GM12874 (cell line): Measurements from ENCODE around the gene C3orf22.

Experiments used
- CTCF ChIP-seq: IDR thresholded peaks from 2 replicates; pipeline ENCODE4 v1.5.1; 2011; ENCODE audit warnings: low read depth, mild to moderate bottlenecking, control low read depth, low read length, moderate library complexity; ENCODE audit not compliant: insufficient read depth

Gene C3orf22

GRCh38 chr3:126580746-126581145, 22.0 kb upstream of the C3orf22 start:
- no peak for TF ChIP-seq CTCF

- no peak for TF ChIP-seq CTCF
These were observed 20.0 kb upstream of the C3orf22 start for GRCh38 chr3:126578702-126579101.

- no peak for TF ChIP-seq CTCF
These were observed 18.5 kb upstream of the C3orf22 start for GRCh38 chr3:126577261-126577660.

GRCh38 chr3:126573492-126574117, 14.9 kb upstream of the C3orf22 start:
- TF ChIP-seq CTCF = no peak

GRCh38 chr3:126571078-126571477, 12.3 kb upstream of the C3orf22 start:
- TF ChIP-seq CTCF = no peak

GRCh38 chr3:126570103-126570541, 11.4 kb upstream of the C3orf22 start:
- no peak for TF ChIP-seq CTCF

- TF ChIP-seq CTCF = no peak
These were observed 10.8 kb upstream of the C3orf22 start for GRCh38 chr3:126569390-126569975.
